BE2C (cell line): ENCODE results near the gene PNLIPRP1.

ENCODE experiments used
- DNase-seq: peaks from one replicate; pipeline ENCODE4 v3.0.0-alpha.2; 2020
- H3K27me3 ChIP-seq: fragments of 250-450 bp; sonication (Bioruptor Pico); 2 replicates; pipeline ENCODE4 v1.5.1; 2020; ENCODE audit warnings: mild to moderate bottlenecking
- H3K36me3 ChIP-seq: fragments of 250-450 bp; sonication (Bioruptor Pico); 2 replicates; pipeline ENCODE4 v1.5.1; 2020; ENCODE audit warnings: mild to moderate bottlenecking
- H3K4me1 ChIP-seq: fragments of 250-450 bp; sonication (Bioruptor Pico); 2 replicates; pipeline ENCODE4 v1.5.1; 2020
- H3K4me3 ChIP-seq: 2 replicates; pipeline ENCODE4 v1.5.1; 2011; ENCODE audit warnings: low read depth, low read length
- H3K9me3 ChIP-seq: fragments of 250-450 bp; sonication (Bioruptor Pico); 2 replicates; pipeline ENCODE4 v1.5.1; 2020
- TF ChIP-seq, protein P1 (sequence below): IDR thresholded peaks from 2 replicates; pipeline ENCODE4 v1.5.1; 2012; ENCODE audit warnings: mild to moderate bottlenecking, low read depth, low read length

Gene PNLIPRP1

DNA sequence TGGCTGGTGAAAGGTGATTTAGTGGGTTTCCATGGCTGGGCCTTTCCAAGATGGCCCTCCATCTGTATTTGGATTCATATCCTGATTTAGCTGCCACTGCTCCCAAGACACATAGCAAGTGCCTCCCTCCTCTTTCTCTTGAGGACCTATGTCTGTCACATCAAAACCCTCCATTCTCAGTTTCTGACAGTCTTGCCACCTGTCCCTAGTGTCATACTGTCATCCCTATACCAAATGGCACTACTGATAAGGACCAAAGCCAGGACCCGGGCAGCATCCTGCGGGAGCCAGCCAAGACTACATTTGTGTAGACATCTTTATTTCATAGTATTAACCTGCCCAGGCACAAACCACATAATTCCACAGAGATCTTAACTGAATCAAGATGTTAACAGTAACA, 64.8 kb downstream of the PNLIPRP1 start:
- Histone ChIP-seq H3K27me3 (no peaks in the 10 kb centered on the region), H3K36me3 (no peaks in the 10 kb centered on the region), H3K9me3 (no peaks in the 10 kb centered on the region), H3K4me3 (no peak overlapping the region), H3K4me1 (no peaks in the 10 kb centered on the region)
- no peak for DNase-seq
- TF ChIP-seq, protein P1, sequence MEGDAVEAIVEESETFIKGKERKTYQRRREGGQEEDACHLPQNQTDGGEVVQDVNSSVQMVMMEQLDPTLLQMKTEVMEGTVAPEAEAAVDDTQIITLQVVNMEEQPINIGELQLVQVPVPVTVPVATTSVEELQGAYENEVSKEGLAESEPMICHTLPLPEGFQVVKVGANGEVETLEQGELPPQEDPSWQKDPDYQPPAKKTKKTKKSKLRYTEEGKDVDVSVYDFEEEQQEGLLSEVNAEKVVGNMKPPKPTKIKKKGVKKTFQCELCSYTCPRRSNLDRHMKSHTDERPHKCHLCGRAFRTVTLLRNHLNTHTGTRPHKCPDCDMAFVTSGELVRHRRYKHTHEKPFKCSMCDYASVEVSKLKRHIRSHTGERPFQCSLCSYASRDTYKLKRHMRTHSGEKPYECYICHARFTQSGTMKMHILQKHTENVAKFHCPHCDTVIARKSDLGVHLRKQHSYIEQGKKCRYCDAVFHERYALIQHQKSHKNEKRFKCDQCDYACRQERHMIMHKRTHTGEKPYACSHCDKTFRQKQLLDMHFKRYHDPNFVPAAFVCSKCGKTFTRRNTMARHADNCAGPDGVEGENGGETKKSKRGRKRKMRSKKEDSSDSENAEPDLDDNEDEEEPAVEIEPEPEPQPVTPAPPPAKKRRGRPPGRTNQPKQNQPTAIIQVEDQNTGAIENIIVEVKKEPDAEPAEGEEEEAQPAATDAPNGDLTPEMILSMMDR: no peak

DNA sequence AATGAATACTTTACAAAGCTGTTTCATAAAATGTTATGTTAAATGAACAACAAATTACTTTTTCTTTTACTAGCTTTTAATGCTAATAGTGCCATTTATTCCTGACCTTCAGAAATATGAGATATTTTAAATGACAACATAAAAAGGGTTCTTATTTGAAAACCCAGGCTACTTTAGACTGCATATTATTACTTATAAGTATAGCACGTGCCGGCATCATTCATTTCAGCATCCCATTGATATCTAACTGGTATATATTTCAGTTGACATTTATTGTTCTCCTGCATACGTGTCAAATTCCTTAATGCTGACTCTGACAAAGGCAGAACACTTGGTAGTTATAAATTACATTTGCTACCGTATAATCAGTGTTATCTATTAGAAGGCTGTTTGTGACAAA, 65.3 kb downstream of the PNLIPRP1 start:
- no peak for DNase-seq
- H3K9me3 ChIP-seq: no peaks in the 10 kb centered on the region
- TF ChIP-seq, protein P1: no peak
- no peaks in the 10 kb centered on the region for H3K27me3 ChIP-seq
- no peaks in the 10 kb centered on the region for H3K36me3 ChIP-seq
- no peak overlapping the region for H3K4me3 ChIP-seq
- H3K4me1 ChIP-seq: no peaks in the 10 kb centered on the region

DNA sequence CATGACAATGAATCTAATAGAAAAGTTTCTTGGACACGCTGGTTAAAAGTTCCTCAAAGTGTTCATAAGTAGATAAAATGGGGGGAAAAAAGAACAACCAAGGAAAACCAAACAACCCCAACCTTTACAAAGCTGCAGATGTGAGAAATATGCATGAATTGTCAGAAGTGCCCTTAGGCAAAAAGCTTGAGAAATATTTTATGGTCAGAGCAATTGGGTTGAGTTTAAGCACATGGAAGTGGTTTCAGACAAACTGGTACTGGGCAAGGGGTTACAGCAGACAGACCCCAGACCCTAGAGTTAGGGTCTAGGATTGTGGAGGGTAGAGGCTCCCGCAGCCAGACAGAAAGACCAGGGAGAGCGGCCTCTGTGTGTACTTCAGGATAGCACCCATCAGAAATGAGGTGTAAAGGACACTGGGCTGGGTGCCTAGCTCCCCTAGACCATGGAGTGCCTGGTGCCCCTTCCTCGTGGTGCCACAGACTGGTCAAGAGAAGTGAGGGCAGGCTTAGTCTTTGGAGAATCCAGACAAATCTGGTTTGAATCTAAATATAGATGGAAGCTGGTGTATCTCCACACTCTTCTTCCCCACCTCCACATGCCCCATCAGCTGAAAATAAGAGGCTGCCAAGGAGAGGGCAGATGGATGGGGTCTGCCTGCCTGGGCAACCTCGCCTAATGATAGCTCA, 67.2 kb downstream of the PNLIPRP1 start:
- TF ChIP-seq, protein P1: no peak
- no peaks in the 10 kb centered on the region for H3K4me1 ChIP-seq
- no peaks in the 10 kb centered on the region for H3K9me3 ChIP-seq
- no peaks in the 10 kb centered on the region for H3K36me3 ChIP-seq
- DNase-seq: no peak
- no peak overlapping the region for H3K4me3 ChIP-seq
- H3K27me3 ChIP-seq: no peaks in the 10 kb centered on the region
